Fibroblast of the aortic adventitia (primary cell): ENCODE results near the gene MIPEP. TPM values are rescaled to one million over a fixed set of nuclear protein-coding genes. Genes with fewer than 3 reads are reported as not detected.
A peak's percentile ranks its signal among the peaks of the same experiment; 100 is the strongest.
"Not testable (repeated sequence)": the region's sequence is repeated elsewhere in the genome, so short reads cannot be mapped to it uniquely, and the experiment has no call there.

Experiments used
- DNase-seq: peaks from one replicate; pipeline ENCODE4 v3.0.0-alpha.2; 2010; ENCODE audit warnings: low read depth
- H3K4me3 ChIP-seq: 2 replicates; pipeline ENCODE4 v1.5.1; 2011; ENCODE audit warnings: low read depth, mild to moderate bottlenecking, control low read depth, low read length, moderate library complexity
- total RNA-seq: library from RNA; depleted of rRNA; stranded (reverse); fragments of >200 nt; gene quantifications from 2 replicates; pipeline ENCODE4 v1.2.3, GENCODE V29; 2012; ENCODE audit warnings: low replicate concordance
- TF ChIP-seq, protein P1 (sequence below): IDR thresholded peaks from 2 replicates; pipeline ENCODE4 v1.5.1; 2011; ENCODE audit warnings: mild to moderate bottlenecking, low read length, control low read depth, inconsistent platforms; ENCODE audit not compliant: insufficient read depth

MIPEP gene
- total RNA-seq, 1 donor, result 28.1 TPM

DNA sequence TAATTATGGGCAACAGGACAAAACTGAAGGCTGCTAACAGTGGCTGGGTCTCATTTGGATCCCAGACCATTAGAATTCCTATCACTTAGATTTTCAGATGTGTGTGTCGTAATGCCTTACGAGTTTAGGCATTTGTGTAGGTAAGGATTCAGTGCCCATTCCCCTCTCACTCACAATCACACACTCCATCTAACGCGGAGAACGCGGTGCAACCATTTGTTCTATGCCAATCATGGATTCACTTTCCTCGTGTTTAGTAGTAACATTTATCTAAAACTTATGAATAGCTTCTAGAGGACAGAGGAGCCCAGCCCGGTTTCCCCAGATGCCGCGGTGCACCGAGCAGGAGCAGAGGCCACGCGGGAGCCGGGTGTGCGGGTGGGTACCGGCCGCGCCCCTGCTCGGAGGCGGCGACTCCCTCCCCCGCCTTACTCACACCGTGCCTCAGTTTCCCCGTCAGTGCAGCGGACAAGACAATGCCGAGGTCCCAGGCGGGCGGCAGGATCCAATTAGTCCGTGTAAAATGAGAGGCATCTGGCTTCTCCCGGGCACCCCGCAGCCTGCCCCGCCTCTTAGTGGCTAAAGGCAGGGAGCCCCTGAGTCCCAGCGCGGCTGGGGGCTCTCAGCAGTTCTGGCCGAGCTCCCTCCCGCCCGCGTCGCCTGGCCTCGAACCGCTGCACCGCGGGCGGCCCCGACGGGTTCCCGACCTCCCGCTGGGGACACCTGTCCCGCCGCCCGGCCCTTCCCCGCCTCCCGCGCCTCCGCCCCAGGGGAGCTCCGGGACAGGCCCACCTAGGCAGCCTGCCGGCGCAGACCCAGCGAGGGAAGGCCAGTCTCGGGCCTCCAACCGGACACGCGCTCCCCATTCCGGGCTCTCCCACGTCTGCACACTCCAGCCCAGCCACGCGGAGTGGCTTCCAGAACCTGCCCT lies 14.0 kb upstream of the MIPEP start:
- no peak for DNase-seq
- H3K4me3 ChIP-seq, result peak overlapping the region; percentile 17
- TF ChIP-seq, protein P1, sequence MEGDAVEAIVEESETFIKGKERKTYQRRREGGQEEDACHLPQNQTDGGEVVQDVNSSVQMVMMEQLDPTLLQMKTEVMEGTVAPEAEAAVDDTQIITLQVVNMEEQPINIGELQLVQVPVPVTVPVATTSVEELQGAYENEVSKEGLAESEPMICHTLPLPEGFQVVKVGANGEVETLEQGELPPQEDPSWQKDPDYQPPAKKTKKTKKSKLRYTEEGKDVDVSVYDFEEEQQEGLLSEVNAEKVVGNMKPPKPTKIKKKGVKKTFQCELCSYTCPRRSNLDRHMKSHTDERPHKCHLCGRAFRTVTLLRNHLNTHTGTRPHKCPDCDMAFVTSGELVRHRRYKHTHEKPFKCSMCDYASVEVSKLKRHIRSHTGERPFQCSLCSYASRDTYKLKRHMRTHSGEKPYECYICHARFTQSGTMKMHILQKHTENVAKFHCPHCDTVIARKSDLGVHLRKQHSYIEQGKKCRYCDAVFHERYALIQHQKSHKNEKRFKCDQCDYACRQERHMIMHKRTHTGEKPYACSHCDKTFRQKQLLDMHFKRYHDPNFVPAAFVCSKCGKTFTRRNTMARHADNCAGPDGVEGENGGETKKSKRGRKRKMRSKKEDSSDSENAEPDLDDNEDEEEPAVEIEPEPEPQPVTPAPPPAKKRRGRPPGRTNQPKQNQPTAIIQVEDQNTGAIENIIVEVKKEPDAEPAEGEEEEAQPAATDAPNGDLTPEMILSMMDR, result no peak

DNA sequence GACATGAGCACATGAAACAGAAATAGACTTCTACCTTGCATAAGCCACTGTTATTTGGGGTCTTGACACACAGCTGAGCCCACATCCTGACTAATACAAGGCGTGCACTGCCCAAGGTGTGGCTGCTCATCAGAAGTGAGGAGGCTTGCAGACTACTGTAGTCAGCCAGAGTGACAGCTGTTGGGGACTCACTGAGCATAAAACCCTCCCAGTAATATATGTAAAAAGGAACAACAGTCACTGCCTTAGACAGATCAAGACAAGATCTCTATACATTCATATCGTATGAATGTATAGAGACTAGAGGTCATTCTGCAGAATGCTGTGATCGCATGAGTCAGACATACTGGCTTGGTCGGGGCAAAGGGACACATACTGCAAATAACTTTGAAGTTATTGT lies 12.2 kb upstream of the MIPEP start:
- TF ChIP-seq, protein P1, result no peak
- no peak for DNase-seq
- no peak overlapping the region for H3K4me3 ChIP-seq

DNA sequence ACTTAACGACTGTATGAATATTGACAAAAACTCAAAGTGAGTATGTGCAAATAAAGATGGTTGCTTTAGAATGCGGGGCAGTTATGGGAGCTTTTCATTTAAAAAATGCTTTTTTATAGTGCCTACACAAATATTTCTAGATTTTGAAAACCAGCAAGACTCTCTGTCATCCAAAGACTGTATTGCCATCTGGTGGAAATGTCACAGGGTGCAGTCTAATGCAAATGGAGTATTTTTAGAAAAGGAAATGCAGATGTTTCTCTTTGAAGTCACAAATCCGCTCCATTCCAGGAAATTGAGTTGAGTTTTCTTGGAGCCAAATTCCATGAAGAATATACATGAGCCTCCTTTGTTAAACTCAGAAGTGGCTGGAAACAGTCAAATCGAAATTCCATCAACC lies 10.4 kb upstream of the MIPEP start:
- no peak overlapping the region for H3K4me3 ChIP-seq
- TF ChIP-seq, protein P1, result peak; percentile 64
- DNase-seq, result peak; percentile 76

DNA sequence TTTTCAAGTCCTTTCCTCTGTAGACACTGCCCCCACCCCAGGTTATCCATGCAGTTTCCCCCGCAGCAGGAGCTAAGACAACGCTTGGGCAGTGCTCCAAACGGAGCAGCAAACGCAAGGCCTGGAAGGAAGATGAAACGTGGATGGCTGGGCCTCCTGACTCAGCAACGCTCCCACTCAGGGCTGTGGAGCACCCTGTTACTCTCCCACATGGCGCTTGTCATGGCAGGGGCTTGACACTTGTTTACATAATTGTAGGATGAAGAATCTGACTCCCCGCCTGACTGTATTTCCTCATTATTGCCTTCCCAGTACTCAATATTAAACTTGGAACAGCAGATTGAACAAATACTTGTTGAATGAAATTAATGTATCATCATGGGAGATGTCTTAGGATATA lies 8.9 kb upstream of the MIPEP start:
- no peak overlapping the region for H3K4me3 ChIP-seq
- TF ChIP-seq, protein P1, result no peak
- DNase-seq, result peak; percentile 69

DNA sequence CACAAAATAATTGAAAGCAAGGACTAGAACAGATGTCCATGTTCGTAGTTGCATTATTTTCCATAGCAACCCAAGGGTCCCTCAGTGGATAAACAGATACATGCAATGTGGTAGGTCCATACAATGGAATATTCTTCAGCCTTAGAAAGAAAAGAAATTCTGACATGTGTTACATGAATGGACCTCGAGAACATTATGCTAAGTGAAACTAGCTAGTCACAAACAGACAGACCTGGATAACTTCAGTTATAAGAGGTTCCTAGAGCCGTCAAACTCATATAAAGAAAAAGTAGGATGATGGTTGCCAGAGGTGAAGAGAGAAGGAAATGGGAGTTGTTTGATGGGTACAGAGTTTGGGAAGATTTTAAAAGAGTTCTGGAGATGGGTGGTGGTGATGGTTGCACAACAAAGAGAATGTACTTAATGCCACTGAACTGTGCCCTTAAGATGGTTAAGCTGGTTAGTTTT lies 8.3 kb upstream of the MIPEP start, which contains the start of gene C1QTNF9B:
TSS of gene C1QTNF9B (minus strand) at position 51 of the 468 bp plus-strand sequence.
- not testable (repeated sequence) for H3K4me3 ChIP-seq, DNase-seq

DNA sequence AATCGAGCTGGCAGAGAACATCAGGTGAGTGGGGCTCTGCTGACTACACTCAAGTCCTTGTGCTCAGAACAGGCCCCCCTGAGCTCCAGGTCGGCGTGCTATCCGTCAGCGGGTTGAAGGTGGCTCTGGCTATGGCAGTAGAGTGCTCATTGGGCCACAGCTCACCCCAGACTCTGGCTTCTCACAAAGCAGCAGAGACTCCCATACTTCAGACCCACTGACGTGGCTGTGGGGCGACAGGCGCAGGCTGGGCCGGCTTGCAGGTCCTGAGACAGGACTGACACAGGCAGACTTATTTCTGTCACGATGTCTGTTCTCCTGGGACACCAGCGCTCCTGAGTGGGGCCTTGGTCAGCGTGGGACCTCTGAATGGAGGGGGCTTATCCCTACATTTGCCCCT lies 5.5 kb upstream of the MIPEP start:
- not testable (repeated sequence) for H3K4me3 ChIP-seq, DNase-seq

DNA sequence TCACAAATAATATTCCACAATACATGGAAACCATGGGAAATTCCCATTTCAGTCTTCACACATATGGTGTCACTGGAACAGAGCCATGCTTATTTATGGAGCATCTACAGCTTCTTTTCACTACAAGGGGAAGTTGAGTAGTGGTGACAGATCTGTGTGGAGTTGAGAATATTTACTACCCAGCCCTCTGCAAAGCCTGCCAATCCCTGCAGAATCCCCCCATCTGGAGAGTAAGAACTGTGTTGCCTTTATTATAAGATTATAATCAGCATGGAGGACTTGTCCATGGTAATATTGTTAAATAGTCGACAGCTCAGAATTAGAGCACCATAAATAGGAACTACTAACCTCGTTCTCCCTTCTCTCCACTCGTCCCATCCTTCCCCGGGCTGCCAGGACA lies 4.6 kb upstream of the MIPEP start:
- not testable (repeated sequence) for H3K4me3 ChIP-seq, DNase-seq

DNA sequence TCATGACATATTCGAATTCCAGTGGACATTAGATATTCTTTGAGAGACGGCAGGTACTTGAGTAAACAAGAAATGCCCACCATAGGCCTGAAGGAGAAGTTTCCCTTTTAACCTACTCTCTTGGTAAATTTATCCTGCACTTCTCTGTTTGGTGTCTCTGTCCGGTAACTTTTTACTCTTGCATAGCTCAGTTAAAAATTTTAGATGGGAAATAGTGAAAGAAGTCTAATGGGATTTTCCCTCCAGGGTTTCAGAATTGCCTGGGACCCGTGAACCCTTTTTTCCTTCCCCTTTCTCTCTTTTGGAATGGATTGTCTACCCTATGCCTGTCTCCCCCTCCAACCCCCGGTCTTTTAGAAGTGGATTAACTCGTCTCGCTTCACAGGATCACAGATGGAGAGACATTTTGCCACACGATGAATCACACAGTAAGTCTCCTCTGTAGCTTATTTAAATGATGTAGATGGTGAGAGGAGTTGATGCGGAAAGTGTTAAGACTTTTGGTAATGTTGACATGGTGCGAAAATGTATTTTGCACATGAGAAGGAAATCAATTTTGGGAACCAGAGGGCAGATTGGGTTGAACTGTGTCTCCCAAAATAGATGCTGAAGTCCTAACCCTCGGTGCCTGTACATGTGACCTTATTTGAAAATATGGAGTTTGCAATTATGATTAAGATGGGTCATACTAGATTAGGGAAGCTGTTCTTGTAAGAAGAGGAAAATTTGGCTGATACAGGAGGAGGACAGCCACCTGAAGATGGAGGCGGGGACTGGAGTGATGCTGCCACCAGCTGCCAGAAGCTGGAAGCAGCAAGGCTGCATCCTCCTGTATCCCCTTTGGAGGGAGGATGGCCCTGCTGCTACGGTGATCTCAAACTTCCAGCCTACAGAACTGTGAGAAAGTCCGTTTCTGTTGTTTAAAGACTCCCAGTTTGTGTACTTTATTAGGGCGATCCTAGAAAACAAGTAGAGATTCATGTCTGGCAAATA lies 711 bp upstream of the MIPEP start:
- peak overlapping the region; percentile 36 for H3K4me3 ChIP-seq
- peak; percentile 6 for DNase-seq
- TF ChIP-seq, protein P1, result no peak

DNA sequence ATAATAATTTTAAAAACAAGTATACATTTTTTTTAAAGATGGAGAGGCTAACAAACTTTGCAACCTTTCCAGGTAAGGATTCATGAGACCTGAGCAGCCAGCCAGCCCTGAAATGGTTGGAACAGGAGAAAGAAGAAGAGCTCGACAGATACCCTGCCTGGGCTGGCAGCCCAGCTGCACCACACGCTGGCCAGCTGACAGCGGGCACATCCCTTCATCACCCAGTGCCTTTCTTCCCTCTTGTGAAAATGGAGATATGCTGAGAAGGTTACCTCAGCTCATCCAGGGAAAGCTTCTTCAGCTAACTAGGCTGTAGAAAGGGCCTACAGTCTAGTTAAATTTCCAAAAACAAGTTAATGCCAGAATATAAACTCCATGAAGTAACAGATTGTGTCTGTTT lies 4.8 kb downstream of the MIPEP start:
- not testable (repeated sequence) for DNase-seq, H3K4me3 ChIP-seq
